D721Med (cell line): ENCODE data around the gene TMUB1.

ENCODE experiments used
- DNase-seq: peaks from one replicate; pipeline ENCODE4 v3.0.0; 2011; ENCODE audit warnings: low spot score; ENCODE audit not compliant: insufficient read length
- FAIRE-seq: peaks from 2 replicates; lab custom pipeline; 2011; peaks lifted over from hg19 to GRCh38; lab: Jason Lieb, UNC
- CTCF ChIP-seq: IDR thresholded peaks from 2 replicates; pipeline ENCODE4 v1.5.1; 2012; ENCODE audit warnings: mild to moderate bottlenecking, control low read depth; ENCODE audit not compliant: insufficient read depth; ENCODE audit errors: missing control alignments

Gene TMUB1

GRCh38 chr7:151065516-151065915 lies 17.8 kb downstream of the TMUB1 start:
- no peak for TF ChIP-seq CTCF
- FAIRE-seq (no peak), DNase-seq (no peak)

- no peak for TF ChIP-seq CTCF
- DNase-seq (no peak), FAIRE-seq (no peak)
These were observed 18.3 kb downstream of the TMUB1 start for GRCh38 chr7:151064993-151065392.

- FAIRE-seq: no peak
- TF ChIP-seq CTCF: no peak
- DNase-seq: no peak
These were observed 18.8 kb downstream of the TMUB1 start for GRCh38 chr7:151064454-151064853.

GRCh38 chr7:151063212-151063561 lies 20.1 kb downstream of the TMUB1 start:
- no peak for TF ChIP-seq CTCF
- no peak for DNase-seq
- FAIRE-seq: no peak

GRCh38 chr7:151062399-151063211 lies 20.7 kb downstream of the TMUB1 start:
- FAIRE-seq (no peak), DNase-seq (peak; percentile 99)
- TF ChIP-seq CTCF: no peak

- no peak for TF ChIP-seq CTCF
- FAIRE-seq (no peak), DNase-seq (no peak)
These were observed 21.2 kb downstream of the TMUB1 start for GRCh38 chr7:151062111-151062398.
